ENCODE data around the gene SLC16A1.

GRCh38 chr1:112934577-112934976 is 21.4 kb downstream of the SLC16A1 start:
- TF ChIP-seq CTCF (conservative IDR thresholded peaks at IDR 0.05; ENCODE audit: low read length) (no peak), EZH2phosphoT487 (IDR thresholded peaks at IDR 0.05; ENCODE audit: borderline replicate concordance) (no peak)
